Gastroesophageal sphincter (tissue), 3 donors: ENCODE data around the gene RBM14.

Source experiments
- EP300 ChIP-seq: sonication (generic); formaldehyde crosslinking; IDR thresholded peaks from one replicate; pipeline ENCODE4 v1.6.1; 2017; ENCODE audit warnings: antibody characterized with exemption, mild to moderate bottlenecking
- POLR2A ChIP-seq, 2 donors: fragments of 450-650 bp; IDR thresholded peaks; one replicate each; pipeline ENCODE4 v1.6.1; 2017; ENCODE audit warnings: antibody characterized with exemption in 2 of 2, mild to moderate bottlenecking in 2 of 2, moderate library complexity in 1 of 2
- POLR2AphosphoS5 ChIP-seq: sonication (generic); formaldehyde crosslinking; IDR thresholded peaks from one replicate; pipeline ENCODE4 v1.6.1; 2017; ENCODE audit warnings: antibody characterized with exemption
- TF ChIP-seq, protein P1 (sequence below), 4 experiments: fragments of 200-600 bp in 2 of 4; fragments of 450-650 bp in 2 of 4; sonication (generic) in 1 of 4; IDR thresholded peaks; one replicate each; pipeline ENCODE4 v1.5.1; 2017 to 2019; ENCODE audit warnings: antibody characterized with exemption in 4 of 4, mild to moderate bottlenecking in 2 of 4, moderate library complexity in 2 of 4

DNA sequence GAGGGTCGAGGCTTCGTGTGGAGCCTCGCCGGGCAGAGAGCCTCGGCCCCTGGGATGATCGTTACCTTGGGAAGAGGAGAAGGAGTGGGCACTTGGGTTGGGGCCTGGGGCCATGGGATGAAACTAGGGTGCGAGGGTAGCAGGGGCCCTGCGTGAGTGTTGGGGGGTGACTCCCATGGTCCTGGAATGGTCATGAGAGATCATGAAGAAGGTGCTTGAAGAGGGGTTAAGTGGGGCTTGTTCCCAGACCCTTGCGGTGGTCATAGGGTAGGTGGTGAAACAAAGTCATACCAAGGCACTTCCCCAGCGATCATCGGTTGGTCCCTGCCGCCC is 23.2 kb upstream of the RBM14 start:
- TF ChIP-seq EP300 (no peak), POLR2A (IDR thresholded peaks at IDR 0.05) (no peak), POLR2AphosphoS5 (no peak)
- TF ChIP-seq, protein P1, sequence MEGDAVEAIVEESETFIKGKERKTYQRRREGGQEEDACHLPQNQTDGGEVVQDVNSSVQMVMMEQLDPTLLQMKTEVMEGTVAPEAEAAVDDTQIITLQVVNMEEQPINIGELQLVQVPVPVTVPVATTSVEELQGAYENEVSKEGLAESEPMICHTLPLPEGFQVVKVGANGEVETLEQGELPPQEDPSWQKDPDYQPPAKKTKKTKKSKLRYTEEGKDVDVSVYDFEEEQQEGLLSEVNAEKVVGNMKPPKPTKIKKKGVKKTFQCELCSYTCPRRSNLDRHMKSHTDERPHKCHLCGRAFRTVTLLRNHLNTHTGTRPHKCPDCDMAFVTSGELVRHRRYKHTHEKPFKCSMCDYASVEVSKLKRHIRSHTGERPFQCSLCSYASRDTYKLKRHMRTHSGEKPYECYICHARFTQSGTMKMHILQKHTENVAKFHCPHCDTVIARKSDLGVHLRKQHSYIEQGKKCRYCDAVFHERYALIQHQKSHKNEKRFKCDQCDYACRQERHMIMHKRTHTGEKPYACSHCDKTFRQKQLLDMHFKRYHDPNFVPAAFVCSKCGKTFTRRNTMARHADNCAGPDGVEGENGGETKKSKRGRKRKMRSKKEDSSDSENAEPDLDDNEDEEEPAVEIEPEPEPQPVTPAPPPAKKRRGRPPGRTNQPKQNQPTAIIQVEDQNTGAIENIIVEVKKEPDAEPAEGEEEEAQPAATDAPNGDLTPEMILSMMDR (IDR thresholded peaks at IDR 0.05): no peak
